8988T (cell line): ENCODE measurements around the gene ARHGAP32.

Experiments used
- DNase-seq: peaks from one replicate; pipeline ENCODE4 v3.0.0; 2011

Gene ARHGAP32

DNA sequence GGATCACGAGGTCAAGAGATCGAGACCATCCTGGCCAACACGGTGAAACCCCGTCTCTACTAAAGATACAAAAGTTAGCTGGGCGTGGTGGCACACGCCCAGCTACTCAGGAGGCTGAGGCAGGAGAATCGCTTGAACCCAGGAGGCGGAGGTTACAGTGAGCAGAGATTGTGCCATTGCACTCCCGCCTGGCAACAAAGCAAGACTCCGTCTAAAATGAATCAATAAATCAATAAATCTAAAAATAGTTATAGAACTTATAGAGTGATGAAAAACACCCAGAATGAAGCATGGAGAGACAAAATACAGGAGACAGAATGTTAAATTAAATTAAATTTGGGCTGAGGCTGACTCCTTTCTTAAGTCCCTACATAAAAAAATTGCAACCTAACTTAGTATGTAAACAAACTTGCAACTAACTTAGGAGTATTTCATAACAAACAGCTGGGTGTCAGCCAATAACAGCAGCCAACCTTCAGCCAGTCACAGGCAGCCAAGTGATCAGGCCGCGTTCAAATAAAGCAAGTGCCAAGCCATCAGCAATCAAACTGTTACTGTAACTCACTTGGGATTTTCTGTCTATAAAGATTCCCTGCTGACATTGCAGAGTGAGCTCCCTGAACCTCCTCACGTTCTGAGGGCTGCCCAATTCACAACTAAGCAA lies 242.2 kb downstream of the ARHGAP32 start:
- no peak for DNase-seq

DNA sequence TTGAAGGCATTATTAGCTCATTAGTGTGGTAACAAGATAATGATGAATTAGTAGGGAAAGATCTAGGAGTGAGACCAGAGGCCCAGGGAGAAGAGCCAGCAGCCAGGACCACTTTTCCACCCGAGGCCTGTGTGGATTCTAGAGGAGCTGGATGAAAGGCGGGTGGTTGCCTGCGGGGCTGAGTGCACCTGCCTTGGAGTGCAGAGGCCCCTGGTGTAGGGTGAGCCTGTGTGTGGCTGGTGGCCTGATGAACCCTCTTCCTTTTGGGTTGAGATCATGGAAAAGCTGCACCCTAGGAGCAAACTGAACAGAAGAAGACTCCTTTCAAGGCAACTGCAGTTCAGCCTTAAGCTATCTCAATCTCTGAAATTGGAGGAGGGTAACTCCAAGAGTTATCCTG lies 243.5 kb downstream of the ARHGAP32 start:
- no peak for DNase-seq

DNA sequence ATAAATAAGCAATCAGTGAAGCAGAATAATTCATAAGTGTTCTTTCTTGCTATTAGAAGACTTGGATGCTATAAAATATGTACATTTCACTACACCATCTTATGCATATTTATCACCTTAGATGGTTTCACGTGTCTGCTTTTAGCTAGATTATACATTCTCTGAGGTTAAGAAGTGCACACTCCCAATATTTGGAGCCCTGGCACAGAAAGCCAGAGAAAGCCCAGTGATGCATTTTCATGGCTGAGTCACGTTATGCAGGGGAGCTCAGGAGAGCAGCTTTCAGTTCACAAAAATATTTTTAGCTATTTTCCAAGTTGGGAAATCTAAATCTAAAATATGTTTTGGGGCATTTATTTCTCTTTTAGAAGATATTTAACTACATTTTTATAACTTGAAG lies 244.4 kb downstream of the ARHGAP32 start:
- DNase-seq = no peak

DNA sequence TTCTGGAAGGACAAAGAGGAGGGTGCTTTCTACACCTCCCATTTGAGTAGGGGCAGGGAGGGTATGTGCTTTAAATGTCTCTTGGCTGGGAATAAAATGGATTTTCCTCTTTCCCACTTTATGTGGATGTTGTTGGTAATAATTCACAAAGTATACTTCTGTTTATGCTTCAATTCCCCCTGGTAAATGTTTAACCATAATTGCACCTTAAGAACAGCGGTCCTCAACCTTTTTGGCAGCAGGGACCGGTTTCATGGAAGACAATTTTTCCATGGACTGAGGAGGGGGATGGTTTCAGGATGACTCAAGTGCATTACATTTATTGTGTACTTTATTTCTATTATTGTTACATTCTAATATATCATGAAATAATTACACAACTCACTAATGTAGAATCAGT lies 245.5 kb downstream of the ARHGAP32 start:
- DNase-seq = no peak

DNA sequence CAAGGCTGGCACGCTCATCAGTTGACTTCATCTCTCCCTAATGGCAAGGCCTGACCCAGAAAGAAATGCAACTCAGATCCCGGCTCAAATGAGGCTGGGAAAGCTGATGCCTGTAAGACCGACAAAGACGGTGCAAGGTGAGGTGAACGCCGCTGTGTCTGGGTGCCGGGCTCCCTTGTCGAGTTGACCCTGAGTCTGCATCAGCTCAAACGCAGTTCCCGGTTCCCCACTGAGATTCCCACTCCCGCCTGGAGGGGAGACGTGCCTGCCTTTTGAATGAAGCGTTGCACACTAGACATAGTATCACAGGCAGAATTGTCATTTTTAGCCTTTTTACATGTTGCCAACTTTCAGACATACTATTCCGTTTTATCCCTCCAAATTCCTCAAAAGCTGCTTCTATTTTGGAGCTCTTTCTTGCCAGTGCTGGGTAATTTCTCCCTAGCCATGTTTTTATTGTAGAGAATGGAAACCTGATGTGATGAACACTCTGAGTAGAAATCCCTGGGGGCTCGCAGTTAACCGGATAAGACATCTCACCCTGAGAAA lies 248.6 kb downstream of the ARHGAP32 start:
- no peak for DNase-seq

DNA sequence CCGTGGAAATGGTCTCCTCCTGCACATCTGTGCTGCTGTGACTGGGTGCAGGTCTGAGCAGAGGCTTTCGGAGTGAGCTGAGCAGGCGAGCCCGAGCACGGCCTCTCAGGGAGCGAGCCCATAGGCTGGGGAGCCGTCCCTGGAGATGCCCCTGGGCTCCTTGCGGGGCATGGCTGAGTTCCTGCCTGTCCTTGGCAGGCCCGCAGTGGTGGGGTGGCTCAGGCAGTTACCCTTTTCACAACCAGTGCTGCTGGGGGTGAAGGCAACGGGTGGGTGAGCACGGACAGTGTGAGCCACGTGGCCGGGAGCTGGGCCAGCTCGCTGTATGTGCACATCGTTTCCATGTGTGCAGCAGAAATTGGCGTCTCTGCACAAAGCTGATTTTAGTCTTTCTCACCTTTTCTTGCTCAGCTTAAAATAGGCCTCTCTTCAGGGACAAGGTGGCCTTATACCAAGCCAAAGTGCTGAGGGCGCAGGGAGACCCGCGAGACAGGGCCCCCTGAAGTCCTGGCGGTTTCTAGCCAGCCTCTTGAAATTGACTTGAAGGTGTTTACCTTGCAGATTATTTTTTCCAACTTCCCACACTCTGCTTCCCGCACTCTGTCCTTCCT lies 249.2 kb downstream of the ARHGAP32 start, which contains the start of gene TP53AIP1:
TSS of gene TP53AIP1 (minus strand) at position 55 of the 611 bp plus-strand sequence. CDS start 5,053 bp downstream, outside the sequence.
- no peak for DNase-seq

DNA sequence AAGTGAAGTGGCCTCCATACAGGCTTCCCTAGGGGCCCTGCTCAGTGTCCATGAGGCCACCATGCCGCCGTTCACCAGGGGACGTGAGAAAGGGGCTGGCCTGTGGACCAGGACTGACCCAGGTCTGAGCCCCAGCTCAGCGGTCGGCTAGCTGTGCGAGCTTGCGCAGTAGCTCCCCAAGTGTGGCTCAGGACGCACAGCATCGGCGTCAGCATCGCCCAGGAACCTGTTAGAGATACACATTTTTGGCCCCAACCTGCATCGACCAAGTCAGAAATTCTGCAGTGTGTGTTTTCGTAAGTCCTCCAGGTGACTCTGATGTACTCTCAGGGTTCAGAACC lies 249.9 kb downstream of the ARHGAP32 start:
- no peak for DNase-seq

DNA sequence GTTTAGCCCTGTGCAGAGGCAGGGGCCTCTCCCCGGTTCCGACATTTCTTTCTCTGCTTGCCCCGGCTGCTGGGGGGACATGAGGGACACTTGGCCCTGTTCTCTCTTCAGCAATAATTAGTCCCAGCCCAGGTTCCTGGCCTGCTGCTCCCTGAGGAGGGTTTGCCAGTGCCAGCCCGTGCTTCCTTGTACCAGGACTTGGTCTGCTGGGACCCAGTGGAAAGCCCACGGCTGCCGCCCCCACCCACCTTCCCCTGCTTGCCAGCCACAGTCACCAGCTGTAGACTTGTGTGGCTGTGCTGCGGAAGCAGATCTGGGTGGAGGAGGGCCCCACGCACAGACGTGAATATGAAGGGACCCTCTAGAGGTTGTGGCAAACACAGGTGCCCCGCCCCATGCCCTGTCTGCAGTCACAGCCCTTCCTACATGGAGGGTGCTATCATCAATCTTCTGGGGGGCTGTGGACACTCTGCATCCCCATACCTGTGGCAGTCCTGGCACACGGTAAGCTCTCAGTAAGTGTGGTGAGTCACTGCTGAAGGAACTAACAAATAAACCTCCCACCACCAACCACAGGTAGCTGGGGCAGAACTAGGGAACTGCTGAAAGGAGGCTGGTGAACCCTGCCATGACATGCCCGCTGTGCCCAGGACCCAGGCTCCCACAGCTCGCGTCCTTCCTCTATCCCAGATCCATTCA lies 250.4 kb downstream of the ARHGAP32 start:
- no peak for DNase-seq

DNA sequence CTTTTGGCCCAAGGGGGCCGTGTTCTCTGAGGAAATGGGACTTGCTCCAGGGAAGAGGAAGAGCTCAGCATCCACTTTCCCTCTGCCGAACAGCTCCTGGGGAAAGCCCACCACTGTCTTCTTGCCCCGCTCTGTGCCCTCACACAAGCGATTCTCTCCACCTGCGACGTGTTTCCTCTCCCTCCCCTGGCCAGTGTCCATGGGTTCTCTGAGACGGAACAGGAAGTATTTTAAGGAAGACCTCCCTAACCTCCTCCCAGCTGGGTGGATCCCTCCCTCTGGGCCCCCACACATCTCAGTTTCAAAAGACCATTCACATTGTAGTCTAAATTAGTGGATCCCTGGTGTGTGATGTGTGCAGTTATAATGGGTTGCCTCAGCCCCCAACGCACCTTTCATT lies 251.0 kb downstream of the ARHGAP32 start:
- DNase-seq = no peak

DNA sequence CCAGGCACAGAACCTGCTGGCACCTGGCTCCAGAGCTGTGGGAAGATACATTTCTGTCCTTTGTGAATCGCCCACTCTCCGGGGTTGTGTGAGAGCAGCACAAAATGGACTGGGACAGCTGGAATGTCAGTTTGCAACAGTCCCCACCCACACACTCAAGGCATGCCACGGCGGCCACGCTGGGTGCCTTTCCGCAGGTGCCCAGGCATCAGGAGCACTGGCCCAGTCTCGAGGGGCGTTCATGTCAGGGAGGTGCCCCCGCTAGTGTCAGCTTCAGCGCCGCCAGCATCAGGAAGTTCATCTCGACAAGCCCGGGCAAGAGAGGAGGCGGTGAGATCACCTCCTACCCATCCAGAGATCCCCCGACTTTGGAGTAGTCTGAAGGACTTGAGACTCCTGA lies 251.5 kb downstream of the ARHGAP32 start:
- no peak for DNase-seq

DNA sequence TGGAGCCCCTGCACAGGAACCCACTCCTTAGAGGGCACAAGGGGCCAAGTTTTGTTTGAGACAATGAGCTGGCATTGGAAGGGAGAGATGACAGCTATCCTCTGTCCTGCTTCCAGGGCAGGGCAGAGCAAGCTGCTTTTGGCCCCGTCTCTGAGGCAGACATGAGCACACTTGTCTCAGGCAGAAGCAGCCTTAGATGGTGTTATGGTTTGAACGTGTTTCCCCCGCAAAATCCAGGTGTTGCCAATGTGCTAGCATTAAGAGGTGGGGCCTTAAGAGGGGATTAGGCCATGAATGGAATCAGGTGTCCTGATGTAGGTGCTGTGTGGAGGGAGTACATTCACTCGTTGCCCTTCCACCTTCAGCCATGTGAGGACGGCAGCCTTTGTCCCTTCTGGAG lies 252.0 kb downstream of the ARHGAP32 start:
- DNase-seq = no peak

DNA sequence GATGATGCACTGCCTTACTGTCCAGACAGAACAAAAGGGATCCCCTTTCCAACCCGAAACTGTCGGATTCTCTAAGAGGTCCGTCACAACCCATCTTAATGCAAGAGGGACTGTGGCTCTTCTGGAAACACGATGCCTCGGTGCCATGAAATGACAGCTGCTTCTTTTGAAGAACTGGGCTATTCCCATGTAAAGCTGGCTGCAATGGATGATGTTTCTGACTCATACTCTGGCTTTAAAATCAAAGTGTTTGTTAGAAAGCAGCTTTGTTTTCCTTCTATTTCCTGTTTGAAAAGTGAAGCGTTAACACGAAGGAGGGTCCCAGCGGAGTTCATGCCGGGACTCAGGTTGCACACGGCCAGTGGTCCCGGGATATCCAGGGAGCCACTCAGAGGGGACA lies 252.5 kb downstream of the ARHGAP32 start:
- no peak for DNase-seq

DNA sequence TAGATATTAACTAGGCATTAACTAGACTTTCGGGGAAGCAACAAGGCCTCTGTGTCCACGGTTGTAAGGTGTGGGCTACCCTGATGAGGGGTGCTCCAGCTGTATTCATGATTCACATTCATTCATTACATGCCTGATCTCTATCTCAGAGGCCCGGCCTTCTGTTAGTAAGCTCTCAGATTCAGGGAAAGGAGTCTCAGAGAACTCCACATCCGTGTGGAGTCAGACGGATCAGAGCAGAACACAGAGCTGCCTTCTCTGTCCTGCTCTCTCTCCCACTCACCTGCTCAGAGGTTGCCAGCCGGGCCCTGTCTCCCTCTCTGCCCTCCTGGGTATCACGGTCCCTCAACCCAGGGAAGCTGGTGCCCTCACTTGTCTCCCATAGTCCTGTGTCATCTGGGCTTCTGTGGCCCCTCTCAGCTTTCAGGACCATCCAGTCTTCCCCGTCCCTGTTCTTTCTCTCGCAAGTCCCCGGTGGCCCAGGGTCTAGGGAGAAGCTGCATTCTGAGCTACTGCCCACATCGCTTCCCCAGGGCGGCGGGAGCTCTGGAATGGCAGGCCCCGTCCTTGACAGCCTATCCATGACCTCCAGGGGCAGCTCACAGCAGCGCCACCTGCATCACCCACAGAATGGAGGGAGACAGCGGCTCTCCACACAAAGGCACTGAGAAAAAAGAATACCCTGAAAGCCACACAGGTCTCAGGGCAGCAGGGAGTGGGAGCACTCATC lies 253.8 kb downstream of the ARHGAP32 start:
- DNase-seq = no peak

DNA sequence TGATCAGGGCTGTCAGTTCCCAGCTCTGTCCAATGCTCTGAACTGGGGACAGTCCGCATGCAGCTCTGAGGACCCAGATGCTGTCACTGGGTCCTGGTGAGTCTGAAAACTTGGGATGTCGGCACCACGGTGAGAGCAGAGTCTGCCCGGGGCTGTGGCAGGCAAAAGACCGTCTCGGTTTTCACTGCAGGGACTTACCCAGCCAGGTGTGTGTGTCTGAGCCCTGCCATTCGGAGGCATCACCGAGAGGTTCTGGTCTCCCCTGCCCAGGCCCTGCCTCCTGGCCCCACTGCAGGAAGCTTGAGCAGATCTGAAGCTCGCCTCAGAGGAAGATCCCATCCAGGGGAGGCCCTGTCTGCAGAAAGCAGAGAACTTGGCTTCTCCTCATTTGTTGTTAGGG lies 254.6 kb downstream of the ARHGAP32 start:
- DNase-seq = no peak

DNA sequence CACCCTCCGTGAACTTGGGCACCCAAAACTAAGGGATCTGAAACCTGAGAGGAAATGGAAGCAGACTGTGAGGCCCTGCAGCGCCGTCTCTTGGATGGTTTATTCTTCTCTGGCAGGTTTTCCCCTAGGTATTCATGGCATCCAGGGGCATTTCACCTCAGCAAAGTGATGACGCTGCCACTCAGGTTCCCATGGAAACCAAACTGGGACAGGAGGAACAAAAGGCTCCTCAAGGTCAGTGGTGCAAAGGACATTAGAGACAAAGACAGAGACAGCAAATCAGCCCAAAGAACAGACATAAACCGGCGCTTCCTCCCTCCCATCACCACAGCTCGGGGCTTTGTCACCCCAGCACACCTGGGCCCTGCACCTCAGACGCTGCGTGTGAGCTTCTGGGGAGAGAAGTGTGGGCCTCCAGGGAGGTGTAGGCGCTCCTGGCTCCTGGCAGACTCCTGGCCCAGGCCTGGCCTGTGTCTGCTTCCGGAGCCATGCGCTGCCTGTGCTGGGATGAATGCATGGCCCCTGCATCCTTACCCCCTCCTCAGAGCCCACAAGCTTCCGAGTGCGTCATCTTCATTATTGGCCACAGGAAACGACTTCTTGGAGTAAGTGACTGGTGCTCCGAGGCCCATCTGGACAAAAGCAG lies 255.4 kb downstream of the ARHGAP32 start:
- no peak for DNase-seq

DNA sequence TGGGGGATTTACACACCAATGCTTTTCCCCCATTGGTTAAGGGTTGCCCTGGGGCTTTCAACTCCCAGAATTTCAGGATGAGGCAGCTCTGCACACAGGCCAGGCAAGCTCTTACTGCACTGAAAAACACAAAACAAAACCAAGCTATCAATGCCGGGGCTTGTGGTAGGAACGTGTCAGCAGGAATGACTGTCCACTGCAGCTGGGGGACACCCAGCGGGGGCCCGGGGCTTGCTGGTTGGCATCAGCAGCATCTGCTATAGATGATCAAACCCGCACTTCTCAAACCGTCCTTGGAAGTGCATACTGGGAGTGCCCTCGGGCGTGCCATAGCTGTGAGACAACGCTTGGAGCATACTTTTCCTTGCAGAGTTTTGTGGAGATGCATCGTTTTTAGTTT lies 257.2 kb downstream of the ARHGAP32 start:
- no peak for DNase-seq

DNA sequence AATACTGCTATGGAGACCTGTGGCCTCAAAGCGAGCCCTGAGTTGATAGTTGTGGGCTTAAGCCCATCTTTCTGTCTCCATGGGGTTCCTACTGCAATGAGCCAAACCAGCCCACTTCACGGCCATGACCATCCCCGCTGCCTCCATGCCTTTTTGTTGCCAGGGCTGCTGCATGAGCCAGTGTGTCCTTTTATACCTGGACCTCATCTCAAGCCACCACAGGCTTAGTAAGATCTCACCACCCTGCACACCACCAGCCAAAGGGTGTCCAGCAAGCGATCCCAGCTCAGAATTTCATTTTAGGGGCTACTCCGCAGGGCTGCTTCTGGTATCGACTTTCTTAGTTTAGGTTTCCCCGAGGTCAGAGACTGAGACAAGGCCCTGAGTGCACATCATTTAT lies 257.8 kb downstream of the ARHGAP32 start:
- no peak for DNase-seq

DNA sequence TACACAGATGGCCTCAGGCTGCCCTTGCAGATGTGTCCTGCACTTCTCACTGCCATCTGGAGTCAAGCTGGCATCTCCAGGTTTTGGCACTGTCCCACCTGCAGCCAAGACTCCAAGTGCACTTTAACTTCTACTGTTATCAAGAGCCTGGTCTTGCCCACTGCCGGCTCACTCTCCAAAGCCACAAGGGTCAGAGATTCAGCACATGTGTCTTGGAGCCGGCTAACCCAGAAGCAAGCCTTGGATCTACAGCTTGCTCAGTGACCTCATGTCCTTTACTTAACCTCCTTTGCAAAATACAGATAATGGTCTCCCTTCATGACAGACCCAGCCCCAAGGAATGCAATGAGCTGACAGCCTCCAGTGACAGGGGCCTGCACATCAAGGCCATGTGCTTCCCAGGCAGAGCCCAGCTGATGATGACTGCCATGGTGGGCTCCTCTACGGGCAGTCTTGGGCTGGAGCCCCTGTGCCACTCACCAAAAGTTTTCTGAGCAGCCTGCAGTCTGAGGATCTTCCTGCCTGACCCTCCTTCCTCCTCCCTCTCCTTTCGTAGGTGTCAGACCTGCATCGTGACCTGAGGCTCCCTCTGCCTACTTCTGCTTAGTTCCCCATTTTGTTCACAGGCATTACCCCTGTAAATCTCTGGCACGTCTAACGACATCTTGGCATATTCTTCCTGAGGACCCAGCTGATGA lies 258.5 kb downstream of the ARHGAP32 start:
- DNase-seq = no peak

DNA sequence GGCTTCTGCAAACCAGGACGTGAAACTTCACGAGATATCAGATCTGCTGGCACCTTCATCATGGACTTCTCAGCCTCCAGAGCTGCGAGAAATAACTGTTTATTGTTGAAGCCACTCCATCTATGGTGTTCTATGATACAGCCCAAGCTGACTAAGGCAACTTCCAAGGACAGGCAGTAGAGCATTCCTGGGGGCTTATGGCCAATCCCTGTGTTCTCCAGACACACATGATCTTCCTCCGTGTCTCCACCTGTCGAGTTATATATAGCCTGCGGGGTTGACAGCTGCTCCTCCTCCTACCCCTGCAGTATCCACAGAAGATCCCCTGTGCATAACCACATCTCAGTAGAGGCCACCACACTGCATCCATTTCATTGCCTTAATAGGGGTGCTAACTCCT lies 260.5 kb downstream of the ARHGAP32 start:
- no peak for DNase-seq

DNA sequence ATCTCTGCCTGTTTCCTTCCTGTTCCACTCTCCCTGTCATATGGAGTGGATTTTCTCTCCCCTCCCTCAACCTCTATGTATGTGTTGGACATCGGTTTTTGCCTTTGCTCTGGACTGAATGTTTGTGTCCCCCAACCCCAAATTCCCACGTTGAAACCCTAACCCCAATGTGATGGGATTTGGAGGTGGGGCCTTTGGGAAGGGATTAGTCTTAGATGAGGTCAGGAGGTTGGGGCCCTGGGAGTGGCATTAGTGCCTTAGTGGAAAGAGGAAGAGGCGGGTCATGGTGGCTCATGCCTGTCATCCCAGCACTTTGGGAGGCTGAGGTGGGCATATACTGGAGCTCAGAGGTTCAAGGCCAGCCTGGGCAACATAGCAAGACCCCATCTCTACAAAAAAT lies 261.1 kb downstream of the ARHGAP32 start:
- no peak for DNase-seq

DNA sequence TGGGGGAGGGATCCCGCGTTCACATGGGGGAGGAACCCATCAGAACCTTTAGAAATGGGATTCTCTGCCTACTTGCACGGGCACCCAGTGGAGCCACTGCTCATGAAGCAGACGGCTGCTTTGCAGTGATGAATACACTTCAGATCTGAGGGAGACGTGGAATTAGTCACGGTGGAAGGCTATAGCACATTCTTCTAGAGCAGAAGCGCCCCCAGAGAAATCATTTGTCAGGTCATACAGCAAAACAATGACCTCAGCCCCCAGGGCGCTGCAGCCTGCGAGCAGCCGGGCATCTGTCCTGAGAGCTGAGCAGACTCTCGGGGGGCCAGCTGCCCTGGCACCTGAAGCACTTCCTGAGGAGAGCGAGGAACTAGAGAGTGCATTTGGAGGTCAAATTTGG lies 262.1 kb downstream of the ARHGAP32 start:
- DNase-seq = no peak

DNA sequence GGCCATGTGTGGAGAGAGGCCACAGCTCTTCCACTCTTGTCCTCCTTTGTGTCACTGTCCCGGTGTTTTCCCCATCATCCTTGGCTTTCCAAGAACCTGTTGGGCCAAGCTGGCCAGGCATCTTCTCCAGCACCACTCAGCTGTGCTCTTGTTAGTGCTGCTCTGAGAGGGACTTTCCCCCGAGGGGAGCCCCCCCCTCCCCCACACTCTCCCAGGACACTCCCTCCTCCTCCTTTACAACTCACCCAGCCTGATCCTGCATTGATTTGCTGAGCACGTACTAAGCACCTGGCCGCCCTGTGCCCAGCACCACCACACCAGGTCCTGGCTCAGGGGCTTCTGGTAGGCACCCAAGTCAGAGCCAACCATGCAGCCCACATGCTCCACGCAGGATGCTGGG lies 262.7 kb downstream of the ARHGAP32 start:
- no peak for DNase-seq
